Measurements from ENCODE around the gene GRIFIN. TPM values are rescaled to one million over a fixed set of nuclear protein-coding genes. Genes with fewer than 3 reads are reported as not detected.

The GRIFIN gene
- total RNA-seq, 1 experiment from 2014 or later: not detected

- in situ Hi-C loops (cut with HindIII; ENCODE audit: low pct_unique_long_range_greater_than_20kb, low sequenced_read_pairs): no loop called here
- no peak for DNase-seq (ENCODE audit: low read depth, low spot score)
Measured at GRCh38 chr7:2515424-2516193, 39.4 kb upstream of the GRIFIN start.

GRCh38 chr7:2514473-2515423, 38.5 kb upstream of the GRIFIN start:
- in situ Hi-C loops (cut with HindIII; ENCODE audit: low pct_unique_long_range_greater_than_20kb, low sequenced_read_pairs): no loop called here
- no peak for DNase-seq (ENCODE audit: low read depth, low spot score)

- in situ Hi-C loops (cut with HindIII; ENCODE audit: low pct_unique_long_range_greater_than_20kb, low sequenced_read_pairs): no loop called here
- DNase-seq (ENCODE audit: low read depth, low spot score): no peak
Measured at GRCh38 chr7:2513702-2514101, 37.5 kb upstream of the GRIFIN start.

GRCh38 chr7:2512713-2513112, 36.5 kb upstream of the GRIFIN start:
- in situ Hi-C loops (cut with HindIII; ENCODE audit: low pct_unique_long_range_greater_than_20kb, low sequenced_read_pairs): no loop called here
- DNase-seq (ENCODE audit: low read depth, low spot score): no peak

- in situ Hi-C loops (cut with HindIII; ENCODE audit: low pct_unique_long_range_greater_than_20kb, low sequenced_read_pairs): no loop called here
- no peak for DNase-seq (ENCODE audit: low read depth, low spot score)
Measured at GRCh38 chr7:2512179-2512661, 36.0 kb upstream of the GRIFIN start.

DNA sequence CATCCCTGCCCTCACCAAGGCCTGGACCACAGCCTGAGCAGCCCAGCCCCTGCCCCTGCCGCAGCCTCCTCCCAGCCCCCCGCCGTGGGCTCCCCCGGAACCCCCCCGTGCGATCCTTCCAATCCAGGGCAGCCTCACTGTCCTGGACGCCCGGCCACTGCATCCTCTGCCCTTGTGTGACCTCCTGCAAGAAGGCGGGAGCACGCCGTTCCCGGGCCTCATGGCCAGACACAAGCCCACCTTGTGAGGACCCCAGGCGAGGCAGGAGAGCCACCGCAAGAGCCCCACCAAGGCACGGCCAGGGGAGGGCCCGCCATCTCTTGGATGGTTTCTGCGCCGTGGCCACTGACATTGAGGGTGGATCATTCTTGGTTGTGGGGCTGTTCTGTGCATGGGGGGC, 35.6 kb upstream of the GRIFIN start:
- DNase-seq (ENCODE audit: low read depth, low spot score): no peak
- in situ Hi-C loops (cut with HindIII; ENCODE audit: low pct_unique_long_range_greater_than_20kb, low sequenced_read_pairs): no loop called here

DNA sequence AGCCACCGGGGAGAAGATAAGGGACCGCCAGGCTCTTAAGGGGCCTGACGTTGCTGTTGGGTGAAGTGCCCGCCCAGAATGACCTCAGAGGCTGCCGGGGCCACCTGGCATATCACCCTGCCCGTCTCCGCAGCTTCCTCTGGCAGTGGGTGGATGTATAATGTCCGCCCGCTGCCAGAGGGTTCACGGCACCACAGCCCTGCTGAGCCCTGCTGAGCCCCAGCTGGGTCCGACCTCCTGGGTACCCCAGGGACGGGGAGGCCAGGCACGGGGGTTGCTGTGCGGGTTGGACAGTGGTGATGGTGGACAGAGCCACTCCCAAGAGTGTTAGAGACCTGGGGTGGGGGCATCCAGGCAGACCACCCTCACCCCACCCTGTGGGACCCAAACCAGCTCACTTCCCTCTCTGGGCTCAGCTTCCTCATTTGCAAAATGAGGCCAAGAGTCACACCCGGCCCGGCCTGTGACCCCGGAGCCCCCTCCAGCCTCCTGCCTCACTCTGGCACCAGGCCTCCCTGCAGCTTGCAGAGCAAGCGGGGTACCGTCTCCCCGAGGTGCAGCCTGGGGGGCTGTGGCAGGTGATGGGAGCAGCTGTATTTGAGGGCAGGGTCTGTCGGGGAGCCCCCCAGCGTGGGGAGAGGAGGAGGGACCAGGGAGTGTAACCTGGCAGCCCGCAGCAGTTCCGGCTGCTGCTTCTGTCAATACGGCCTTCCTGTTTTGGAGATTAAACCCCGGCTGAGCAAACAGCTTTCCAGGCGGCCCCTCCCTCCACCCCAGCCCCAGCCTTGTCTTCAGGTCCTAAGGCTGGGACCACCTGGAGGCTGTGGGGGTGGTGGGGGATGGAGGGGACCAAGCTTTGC, 34.9 kb upstream of the GRIFIN start:
- in situ Hi-C loops (cut with HindIII; ENCODE audit: low pct_unique_long_range_greater_than_20kb, low sequenced_read_pairs): no loop called here
- DNase-seq (ENCODE audit: low read depth, low spot score): no peak

GRCh38 chr7:2510130-2510776, 34.1 kb upstream of the GRIFIN start:
- in situ Hi-C loops (cut with HindIII; ENCODE audit: low pct_unique_long_range_greater_than_20kb, low sequenced_read_pairs): no loop called here

DNA sequence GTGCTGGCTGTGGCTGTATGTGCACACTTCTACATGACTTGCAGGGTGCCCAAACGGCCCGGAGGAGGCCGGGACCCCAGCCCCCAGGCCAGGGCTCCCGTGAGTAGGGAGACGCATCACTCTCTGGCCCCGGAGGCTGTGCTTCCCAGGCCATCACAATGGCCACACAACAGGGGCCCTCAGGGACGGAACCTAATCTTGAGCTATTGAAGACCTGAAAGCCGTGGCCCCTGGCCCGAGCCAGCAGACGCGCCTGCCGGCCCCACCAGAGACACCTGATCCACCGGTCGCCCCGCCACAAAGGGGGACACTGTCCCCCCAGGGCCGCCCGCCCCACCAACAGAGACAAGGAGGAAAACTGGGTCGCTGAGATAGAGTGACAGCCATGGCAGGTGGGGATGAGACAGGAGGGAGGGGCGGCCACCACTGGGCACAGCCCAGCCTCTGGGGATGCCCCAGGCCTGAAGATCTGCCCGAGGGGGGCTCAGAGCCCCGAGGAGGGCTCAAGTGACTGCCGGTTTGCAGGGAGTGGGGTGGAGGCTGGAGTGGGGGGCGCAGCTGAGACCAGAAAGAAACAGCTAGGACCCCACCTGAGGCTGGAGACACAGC, 33.2 kb upstream of the GRIFIN start:
- in situ Hi-C loops (cut with HindIII; ENCODE audit: low pct_unique_long_range_greater_than_20kb, low sequenced_read_pairs): no loop called here
- no peak for DNase-seq (ENCODE audit: low read depth, low spot score)

More at GRCh38 chr7:2510130-2510776, 34.1 kb upstream of the GRIFIN start:
- no peak for DNase-seq (ENCODE audit: low read depth, low spot score)

- in situ Hi-C loops (cut with HindIII; ENCODE audit: low pct_unique_long_range_greater_than_20kb, low sequenced_read_pairs): no loop called here
- no peak for DNase-seq (ENCODE audit: low read depth, low spot score)
Measured at GRCh38 chr7:2508327-2509215, 32.4 kb upstream of the GRIFIN start.

GRCh38 chr7:2507917-2508306, 31.7 kb upstream of the GRIFIN start:
- no peak for DNase-seq (ENCODE audit: low read depth, low spot score)
- in situ Hi-C loops (cut with HindIII; ENCODE audit: low pct_unique_long_range_greater_than_20kb, low sequenced_read_pairs): no loop called here

- DNase-seq (ENCODE audit: low read depth, low spot score): no peak
- in situ Hi-C loops (cut with HindIII; ENCODE audit: low pct_unique_long_range_greater_than_20kb, low sequenced_read_pairs): no loop called here
Measured at GRCh38 chr7:2507208-2507916, 31.2 kb upstream of the GRIFIN start.

DNA sequence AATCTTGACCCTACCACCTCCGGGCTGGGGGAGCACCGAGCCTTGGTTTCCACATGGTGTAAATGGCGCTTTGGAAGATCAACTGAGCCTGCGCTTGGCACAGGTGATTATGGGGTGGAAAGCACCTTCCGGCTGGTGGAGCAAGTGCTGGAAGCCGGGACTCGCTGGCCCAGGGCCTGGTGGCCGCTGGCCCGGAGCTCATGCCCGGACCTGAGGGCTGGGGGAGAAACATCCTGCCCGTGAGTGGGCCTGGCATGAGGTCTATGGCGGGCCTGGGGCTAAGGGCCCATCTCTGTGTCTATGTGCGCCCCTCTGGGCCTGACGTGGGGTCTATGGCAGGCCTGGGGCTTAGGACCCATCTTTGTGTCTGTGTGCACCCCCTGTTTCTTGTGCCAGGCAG, 29.2 kb upstream of the GRIFIN start:
- no peak for DNase-seq (ENCODE audit: low read depth, low spot score)
- in situ Hi-C loops (cut with HindIII; ENCODE audit: low pct_unique_long_range_greater_than_20kb, low sequenced_read_pairs): no loop called here

DNA sequence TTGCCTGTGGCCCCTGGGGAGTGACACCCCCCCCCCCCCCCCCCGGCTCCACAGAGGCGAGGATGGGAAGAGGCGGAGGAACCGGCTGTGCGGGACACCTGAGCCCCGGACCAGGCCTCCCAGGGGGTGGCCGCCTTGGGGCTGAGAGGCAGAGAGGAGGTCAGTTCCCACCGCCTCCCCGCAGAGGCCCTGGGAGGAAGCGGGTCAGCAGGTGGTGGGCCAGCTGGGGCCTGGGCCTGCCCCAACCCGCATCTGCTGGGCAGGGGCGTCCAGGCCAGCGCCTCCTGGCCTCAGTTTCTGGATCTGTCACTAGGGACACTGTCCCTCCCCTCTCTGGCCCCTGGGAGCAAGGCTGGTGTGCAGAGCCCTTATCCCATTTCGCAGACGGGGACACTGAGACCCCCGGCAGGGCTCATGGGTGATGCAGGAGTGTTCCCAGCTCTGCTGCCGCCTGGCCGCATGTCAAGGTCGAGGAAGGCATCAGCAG, 28.7 kb upstream of the GRIFIN start:
- in situ Hi-C loops (cut with HindIII; ENCODE audit: low pct_unique_long_range_greater_than_20kb, low sequenced_read_pairs): no loop called here
- no peak for DNase-seq (ENCODE audit: low read depth, low spot score)

- in situ Hi-C loops (cut with HindIII; ENCODE audit: low pct_unique_long_range_greater_than_20kb, low sequenced_read_pairs): no loop called here
Measured at GRCh38 chr7:2504128-2504888, 28.1 kb upstream of the GRIFIN start.

More at GRCh38 chr7:2504128-2504888, 28.1 kb upstream of the GRIFIN start:
- no peak for DNase-seq (ENCODE audit: low read depth, low spot score)
